B cell (primary cell): ENCODE measurements around the gene ABHD16A.

Experiments used
- CTCF ChIP-seq: fragments of 200-600 bp; IDR thresholded peaks from one replicate; pipeline ENCODE4 v1.8.0; 2022; ENCODE audit warnings: antibody characterized with exemption, mild to moderate bottlenecking
- EZH2 ChIP-seq: IDR thresholded peaks from 2 replicates; pipeline ENCODE4 v1.6.1; 2012; ENCODE audit warnings: borderline replicate concordance, low read depth, mild to moderate bottlenecking, moderate library complexity, low read length; ENCODE audit not compliant: insufficient read depth, poor library complexity, severe bottlenecking

- TF ChIP-seq CTCF (no peak), EZH2 (no peak)
Measured at GRCh38 chr6:31654574-31655348, 48.4 kb downstream of the ABHD16A start.
